A673 (cell line): ENCODE data around the gene GLIS2.

Experiments
- EZH2 ChIP-seq: fragments of 200-600 bp; sonication (generic); IDR thresholded peaks from 2 replicates; pipeline ENCODE4 v1.6.1; 2017; ENCODE audit warnings: borderline replicate concordance, low read depth, mild to moderate bottlenecking, mixed read lengths, antibody characterized with exemption, low read length; ENCODE audit not compliant: poor library complexity, severe bottlenecking
- TF ChIP-seq, protein P1 (sequence below): fragments of 300-800, 200-600 bp; sonication (generic); conservative IDR thresholded peaks from 2 replicates; pipeline ENCODE4 v1.5.1; 2017; ENCODE audit warnings: low read depth, mild to moderate bottlenecking, antibody characterized with exemption, low read length, moderate library complexity, mixed read lengths

DNA sequence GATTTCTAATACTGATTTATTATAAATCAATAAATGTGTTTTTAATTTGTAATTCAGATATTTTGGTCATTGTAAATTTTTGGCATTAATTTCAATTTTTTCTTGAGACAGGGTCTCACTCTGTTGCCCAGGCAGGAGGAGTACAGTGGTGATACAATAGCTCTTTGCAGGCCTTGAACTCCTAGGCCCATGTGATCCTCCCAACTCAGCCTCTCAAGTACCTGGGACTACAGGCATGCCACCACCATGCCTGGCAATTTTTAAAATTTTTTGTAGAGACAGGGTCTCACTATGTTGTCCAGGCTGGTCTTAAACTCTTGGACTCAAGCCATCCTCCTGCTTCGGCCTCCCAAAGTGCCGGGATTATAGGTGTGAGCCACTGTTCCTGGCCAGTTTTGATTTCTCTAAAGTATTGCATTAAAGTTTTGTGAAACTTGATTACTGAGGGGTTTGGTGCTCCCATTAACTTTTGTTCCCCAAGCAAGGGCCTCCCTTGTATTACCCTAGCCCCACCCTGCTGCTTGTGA is 37.8 kb upstream of the GLIS2 start:
- TF ChIP-seq, protein P1, sequence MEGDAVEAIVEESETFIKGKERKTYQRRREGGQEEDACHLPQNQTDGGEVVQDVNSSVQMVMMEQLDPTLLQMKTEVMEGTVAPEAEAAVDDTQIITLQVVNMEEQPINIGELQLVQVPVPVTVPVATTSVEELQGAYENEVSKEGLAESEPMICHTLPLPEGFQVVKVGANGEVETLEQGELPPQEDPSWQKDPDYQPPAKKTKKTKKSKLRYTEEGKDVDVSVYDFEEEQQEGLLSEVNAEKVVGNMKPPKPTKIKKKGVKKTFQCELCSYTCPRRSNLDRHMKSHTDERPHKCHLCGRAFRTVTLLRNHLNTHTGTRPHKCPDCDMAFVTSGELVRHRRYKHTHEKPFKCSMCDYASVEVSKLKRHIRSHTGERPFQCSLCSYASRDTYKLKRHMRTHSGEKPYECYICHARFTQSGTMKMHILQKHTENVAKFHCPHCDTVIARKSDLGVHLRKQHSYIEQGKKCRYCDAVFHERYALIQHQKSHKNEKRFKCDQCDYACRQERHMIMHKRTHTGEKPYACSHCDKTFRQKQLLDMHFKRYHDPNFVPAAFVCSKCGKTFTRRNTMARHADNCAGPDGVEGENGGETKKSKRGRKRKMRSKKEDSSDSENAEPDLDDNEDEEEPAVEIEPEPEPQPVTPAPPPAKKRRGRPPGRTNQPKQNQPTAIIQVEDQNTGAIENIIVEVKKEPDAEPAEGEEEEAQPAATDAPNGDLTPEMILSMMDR, result no peak
- TF ChIP-seq EZH2, result no peak
